ENCODE data around the gene PFDN6.

Gene PFDN6

DNA sequence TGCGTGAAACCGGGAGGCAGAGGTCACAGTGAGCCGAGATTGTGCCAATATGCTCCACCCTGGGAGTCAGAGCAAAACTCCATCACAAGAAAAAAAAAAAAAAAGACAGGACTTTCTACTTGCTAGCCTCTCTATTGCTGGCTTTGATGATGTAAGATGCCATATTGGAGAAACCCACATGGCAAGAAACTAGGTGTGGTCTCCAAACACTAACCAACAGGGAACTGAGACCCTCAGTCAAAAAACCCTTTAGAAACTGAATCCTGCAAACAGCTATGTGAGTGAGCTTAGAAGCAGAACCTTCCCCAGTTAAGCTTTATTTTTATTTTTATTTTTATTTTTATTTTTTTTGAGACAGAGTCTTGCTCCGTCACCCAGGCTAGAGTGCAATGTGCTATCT, 46.5 kb downstream of the PFDN6 start:
- no CpG with 5 or more reads among the region's 4 CpGs for WGBS (ENCODE audit: insufficient coverage, insufficient read length)
- no peaks in the 10 kb centered on the region for H3K36me3 ChIP-seq (ENCODE audit: control insufficient read depth, insufficient read depth, low read length)
- H3K9me3 ChIP-seq (ENCODE audit: control insufficient read depth, insufficient read depth, low read length): no peaks in the 10 kb centered on the region
- no peaks in the 10 kb centered on the region for H3K4me1 ChIP-seq (ENCODE audit: control insufficient read depth, insufficient read depth, low read length)
- no peak overlapping the region for H3K27ac ChIP-seq (ENCODE audit: low read length)
- no peak overlapping the region for H3K4me3 ChIP-seq (ENCODE audit: low read length)
- no peaks in the 10 kb centered on the region for H3K27me3 ChIP-seq (ENCODE audit: control insufficient read depth, insufficient read depth, low read length)
- no peak for DNase-seq (ENCODE audit: low read depth, low spot score)

DNA sequence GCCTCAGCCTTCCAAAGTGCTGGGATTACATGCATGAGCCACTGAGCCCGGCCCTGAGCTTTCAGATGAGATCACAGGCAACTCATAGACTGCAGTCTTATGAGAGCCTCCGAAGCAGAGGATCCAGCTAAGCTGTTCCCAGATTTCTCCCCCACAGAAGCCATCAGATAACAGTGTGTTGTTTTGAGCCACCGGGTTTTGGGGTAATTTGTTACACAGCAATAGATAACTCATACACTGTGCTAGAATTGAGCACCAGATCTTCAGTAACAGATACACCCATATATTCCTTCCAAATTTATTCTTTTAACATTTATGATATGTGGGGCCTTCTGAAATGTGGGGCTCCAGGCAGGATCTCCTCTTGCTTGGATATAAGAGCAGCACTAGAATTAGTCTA, 47.1 kb downstream of the PFDN6 start:
- Histone ChIP-seq H3K27ac (ENCODE audit: low read length) (no peak overlapping the region), H3K4me1 (ENCODE audit: control insufficient read depth, insufficient read depth, low read length) (no peaks in the 10 kb centered on the region), H3K36me3 (ENCODE audit: control insufficient read depth, insufficient read depth, low read length) (no peaks in the 10 kb centered on the region), H3K9me3 (ENCODE audit: control insufficient read depth, insufficient read depth, low read length) (no peaks in the 10 kb centered on the region), H3K4me3 (ENCODE audit: low read length) (no peak overlapping the region), H3K27me3 (ENCODE audit: control insufficient read depth, insufficient read depth, low read length) (no peaks in the 10 kb centered on the region)
- DNase-seq (ENCODE audit: low read depth, low spot score): no peak
- no CpG with 5 or more reads among the region's 3 CpGs for WGBS (ENCODE audit: insufficient coverage, insufficient read length)

- H3K27ac ChIP-seq (ENCODE audit: low read length): no peak overlapping the region
- no peaks in the 10 kb centered on the region for H3K9me3 ChIP-seq (ENCODE audit: control insufficient read depth, insufficient read depth, low read length)
- H3K4me1 ChIP-seq (ENCODE audit: control insufficient read depth, insufficient read depth, low read length): no peaks in the 10 kb centered on the region
- no peak for DNase-seq (ENCODE audit: low read depth, low spot score)
- no peaks in the 10 kb centered on the region for H3K36me3 ChIP-seq (ENCODE audit: control insufficient read depth, insufficient read depth, low read length)
- WGBS (ENCODE audit: insufficient coverage, insufficient read length): no CpG with 5 or more reads among the region's 6 CpGs
- H3K27me3 ChIP-seq (ENCODE audit: control insufficient read depth, insufficient read depth, low read length): no peaks in the 10 kb centered on the region
- H3K4me3 ChIP-seq (ENCODE audit: low read length): no peak overlapping the region
These were observed 49.8 kb downstream of the PFDN6 start for GRCh38 chr6:33339193-33339592.
